GM19395 (cell line): ENCODE results near the gene POU2F2.
"Not testable (repeated sequence)": the region's sequence is repeated elsewhere in the genome, so short reads cannot be mapped to it uniquely, and the experiment has no call there.

Experiments used
- ATAC-seq: cut with Tn5 transposase; IDR thresholded peaks from one replicate; pipeline ENCODE4 v1.9.1; 2021; ENCODE audit warnings: mild to moderate bottlenecking, moderate library complexity; ENCODE audit not compliant: unreplicated experiment

POU2F2 gene

DNA sequence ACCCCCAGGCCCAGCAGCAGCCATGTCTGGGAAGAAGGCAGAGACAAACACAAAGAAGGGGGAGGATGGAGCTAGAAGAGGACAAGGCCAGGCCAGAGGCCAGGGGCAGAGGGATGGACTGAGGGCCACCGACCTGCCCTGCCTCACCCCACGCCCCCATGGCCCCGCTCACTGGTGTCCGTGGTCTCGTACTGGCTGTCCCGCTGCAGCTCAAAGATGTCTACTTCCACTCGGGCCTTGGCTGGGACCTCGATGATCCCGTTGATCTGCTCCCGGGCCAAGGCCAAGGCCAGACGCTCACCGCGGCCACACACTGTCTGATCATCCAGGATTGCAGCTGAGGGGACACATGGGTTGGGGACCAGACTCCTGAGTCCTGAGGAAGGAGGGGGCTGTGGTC, 67.2 kb downstream of the POU2F2 start:
- ATAC-seq: no peak

DNA sequence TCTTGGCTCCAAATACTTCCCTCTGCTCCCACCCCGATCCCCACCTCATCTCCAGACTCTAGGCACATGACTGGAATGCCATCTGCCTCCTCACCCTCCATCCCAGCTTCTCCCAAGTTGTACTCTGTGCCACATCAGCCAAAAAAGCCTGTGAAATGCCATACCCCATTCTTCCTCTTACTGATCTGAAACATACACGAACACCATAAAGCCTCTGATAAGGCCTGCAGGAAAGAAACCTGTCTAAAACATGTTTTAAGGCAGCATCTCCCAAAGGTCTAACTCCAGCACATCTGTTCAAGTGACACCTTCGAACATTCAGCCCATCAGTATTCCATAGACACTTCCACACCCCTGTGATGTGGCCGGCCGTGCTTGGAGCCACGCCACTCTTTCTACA, 67.8 kb downstream of the POU2F2 start:
- no peak for ATAC-seq

DNA sequence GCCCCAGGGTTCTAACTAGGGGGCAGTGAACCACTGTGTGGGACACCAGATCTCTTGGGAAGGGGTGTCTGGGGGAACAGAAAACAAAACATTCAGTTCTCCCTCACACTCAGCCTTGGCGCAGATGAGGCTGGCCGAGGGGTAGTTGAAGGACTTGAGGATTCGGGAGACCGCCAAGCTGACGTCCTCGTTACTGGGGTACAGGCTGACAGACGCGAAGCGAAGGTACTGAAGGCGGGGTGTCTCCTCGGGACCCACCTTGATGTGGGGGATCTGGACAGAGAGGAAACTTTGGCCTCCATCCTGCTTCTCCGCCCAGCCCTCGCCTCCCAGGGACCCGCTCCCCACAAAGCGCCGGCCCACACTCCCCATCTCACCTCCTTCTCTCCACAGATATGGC, 69.9 kb downstream of the POU2F2 start:
- ATAC-seq: no peak

- no peak for ATAC-seq
Observed at GRCh38 chr19:42060117-42060516, 72.1 kb downstream of the POU2F2 start.

DNA sequence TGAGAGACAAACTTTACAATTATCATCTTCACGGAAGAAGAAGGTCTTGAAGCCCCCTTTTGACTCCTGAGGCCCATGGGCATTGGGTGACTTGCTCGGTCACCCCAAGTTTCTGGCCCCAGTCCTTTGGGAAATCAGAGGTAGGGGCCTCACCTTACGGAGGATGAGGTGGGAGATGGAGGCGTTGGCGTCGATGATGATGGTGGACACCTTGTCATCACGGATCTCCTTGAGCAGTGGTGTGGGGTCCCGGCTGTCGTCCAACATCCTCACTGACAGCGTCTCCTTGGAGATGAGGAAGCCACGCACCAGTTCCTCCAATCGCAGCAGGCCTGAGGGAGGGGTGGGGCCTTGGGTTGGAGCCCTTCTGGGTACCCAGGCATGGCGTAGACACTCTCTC, 73.0 kb downstream of the POU2F2 start:
- no peak for ATAC-seq

GRCh38 chr19:42057846-42058245, 74.4 kb downstream of the POU2F2 start:
- no peak for ATAC-seq

GRCh38 chr19:42054205-42054604, 78.0 kb downstream of the POU2F2 start:
- ATAC-seq: no peak

DNA sequence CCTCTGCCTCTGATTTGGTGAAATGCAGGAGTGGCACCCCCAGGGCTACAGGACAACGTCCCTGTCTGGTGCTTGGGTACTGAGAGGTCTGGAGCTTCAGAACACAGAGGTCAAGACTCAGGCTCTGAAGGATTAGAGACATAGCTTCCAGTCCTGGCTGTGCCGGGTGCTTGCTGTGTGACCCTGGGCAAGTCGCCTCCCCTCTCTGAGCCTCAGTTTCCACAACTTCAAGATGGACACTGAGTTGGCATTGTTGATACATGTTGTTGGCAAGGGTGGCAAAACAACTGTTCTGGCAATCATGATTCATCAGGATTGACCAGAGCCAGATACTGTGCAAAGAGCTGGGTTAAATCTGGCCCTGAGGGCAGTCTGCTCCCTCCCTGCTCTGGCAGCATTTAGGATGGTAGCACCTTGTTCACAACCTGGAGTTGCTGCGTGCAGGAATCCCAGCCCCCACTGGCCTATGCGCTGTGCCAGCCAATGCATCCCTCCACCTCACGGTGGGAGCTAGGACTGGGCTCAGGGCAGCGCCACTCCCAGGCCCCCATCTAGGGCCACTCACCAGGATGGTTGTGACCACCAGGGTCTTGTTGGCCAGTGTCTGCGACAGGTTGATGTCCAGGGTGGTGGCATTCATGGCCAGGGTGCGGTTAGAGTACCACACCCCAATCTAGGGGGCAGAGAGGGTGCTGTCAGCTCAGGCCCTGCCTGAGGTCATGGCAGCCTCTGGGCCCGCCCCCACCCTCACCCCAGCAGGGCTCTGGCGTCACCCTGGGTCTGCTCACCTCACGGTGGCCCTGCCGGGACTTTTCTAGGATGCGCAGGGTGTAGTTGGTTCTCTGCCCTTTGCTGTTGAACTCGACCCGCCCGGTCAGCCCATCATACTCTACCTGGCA, 79.0 kb downstream of the POU2F2 start:
- no peak for ATAC-seq

DNA sequence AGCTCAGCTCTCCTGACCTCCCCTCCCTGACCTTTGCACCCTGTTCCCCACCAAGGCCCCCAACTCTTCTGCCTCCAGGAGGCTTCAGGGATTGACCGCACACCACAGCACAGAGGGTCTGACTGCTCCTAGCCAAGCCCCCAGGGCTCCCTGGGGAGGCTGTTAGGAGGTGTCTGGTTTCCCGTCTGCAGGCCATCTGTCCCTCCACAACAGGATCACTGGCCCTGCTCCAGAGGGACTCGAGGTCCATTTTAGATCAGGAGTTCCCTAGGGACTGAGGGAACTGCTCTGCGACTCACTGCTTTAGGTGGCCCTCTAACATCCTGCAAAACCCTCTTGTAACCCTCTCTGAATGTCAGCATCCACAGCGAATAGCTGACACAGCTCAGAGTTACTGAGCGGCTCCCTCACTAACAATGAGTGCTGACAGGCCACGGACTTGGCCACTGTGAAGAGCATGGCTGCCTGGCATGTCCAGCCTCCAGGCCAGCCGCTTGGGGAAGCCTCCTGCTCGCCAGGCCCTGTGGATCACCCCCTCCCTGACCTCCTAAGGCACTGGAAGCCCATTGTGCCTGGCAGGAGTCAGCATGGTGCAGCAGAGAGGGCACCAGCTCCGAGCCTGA, 79.9 kb downstream of the POU2F2 start:
- ATAC-seq: no peak

GRCh38 chr19:42051166-42052115, 80.8 kb downstream of the POU2F2 start:
- no peak for ATAC-seq

DNA sequence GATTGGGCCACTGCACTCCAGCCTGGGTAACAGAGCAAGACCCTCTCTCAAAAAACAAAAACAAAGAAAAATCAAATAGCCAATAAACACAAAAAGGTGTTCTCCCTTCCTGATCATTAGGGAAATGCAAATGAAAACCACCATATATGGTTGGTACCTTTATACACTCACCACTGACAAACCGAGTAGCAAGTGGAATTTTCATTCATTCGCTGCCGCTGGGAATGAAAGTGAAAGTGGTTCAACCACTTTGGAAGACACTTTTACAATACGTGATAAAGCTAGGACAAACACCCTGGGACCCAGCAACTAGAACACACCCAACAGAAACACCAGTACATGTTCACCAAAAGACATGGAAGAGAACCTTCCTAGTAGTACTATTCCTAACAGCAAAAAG, 83.3 kb downstream of the POU2F2 start:
- no peak for ATAC-seq

GRCh38 chr19:42045575-42045974, 86.7 kb downstream of the POU2F2 start:
- ATAC-seq: no peak

DNA sequence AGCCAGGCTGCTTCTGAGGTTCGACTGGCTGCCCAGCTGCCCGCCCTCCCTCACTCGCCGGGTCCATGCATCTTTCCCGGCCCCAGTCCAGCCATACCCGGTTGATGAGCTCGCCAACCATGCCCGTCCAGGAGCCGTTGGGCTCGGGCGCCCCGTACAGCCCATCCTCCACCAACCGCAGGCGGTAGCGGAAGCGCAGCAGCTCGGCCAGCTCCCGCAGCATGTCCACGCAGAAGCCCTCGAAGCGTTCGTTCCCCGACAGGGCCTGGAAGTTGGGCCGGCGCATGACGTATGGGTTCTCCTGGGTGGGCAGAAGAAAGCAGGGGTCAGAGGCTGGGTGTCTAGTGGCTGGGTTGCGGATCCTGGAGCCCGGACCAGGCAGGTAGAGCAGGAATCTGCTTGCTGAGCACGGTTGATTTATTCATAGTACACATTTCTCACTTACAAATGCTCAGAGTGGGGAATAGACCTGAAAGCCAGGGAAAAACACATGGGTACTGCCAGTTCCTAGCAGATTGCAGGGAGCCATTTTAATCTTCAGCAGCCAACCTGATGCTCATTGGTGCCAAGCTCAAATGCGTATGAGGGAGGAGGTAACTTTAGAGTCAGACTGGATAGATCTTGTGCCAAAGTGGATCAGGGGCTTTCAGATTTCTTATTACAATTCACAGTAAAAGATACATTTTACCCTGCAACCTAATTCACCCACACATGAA, 89.6 kb downstream of the POU2F2 start:
- ATAC-seq: no peak

GRCh38 chr19:42040491-42040890, 91.8 kb downstream of the POU2F2 start:
- not testable (repeated sequence) for ATAC-seq

DNA sequence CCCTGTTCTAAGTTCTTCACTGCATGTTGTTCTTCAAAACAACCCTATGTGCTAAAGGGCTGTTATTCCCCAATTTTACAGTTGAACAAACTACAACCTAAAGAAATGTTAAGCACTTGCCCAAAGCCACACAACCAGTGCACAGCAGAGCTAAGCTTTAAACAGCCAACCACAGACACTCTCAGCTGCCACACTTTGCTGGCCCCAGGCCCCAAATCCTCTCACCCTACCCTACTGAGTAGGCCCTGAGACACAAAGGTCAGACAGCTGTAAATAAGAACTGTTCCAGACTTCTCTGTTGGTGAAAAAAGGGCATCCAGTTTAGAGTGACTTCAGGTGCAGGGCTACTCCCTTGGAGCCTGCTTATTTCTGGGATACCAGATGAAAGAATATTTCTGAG, 92.2 kb downstream of the POU2F2 start:
- no peak for ATAC-seq

DNA sequence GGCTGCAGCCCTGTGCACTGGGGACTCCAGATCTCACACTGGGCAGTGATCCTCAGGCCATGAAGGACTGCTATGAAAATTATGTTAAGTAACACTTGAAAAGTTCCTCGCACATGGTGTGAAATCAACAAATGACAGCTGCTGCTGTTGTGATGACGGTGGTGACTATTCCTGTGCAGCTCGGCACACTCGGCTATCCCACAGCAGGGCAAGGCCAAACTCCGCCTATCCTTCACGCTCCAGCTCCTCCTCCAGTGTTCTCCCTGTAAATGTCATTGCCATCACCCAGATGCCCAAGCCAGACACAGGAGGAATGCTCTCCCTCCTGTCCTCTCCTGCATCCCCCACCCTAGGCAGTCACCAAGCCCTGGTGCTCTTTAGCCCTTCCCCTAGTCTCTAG, 93.6 kb downstream of the POU2F2 start:
- no peak for ATAC-seq

DNA sequence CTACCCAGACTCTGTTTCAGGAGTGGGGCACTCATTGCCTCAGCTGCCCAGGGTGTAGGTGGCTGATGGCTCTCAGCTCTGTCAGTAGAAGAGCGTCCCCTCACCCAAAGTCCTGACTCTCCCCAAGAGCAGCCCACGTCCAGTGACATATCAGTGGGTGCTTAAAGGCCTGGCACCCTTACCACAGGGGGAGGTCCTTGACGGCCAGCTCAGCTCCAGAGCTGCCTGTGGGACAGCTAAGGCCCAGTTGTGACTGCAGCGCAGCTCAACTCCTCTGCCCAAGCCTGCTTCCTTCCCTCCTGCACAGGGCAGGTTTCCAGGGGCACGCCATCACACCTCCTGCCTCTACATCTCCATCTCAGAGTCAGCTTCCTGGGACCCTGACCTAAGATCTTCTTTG, 94.6 kb downstream of the POU2F2 start:
- no peak for ATAC-seq
